DOHH2 (cell line): Measurements from ENCODE around the gene G6PC3.

Experiments used
- H3F3A ChIP-seq: fragments of 200-600 bp; sonication (generic), shearing (Covaris generic); 2 replicates; pipeline ENCODE4 v1.6.0; 2016; ENCODE audit warnings: antibody characterized with exemption, mild to moderate bottlenecking; ENCODE audit not compliant: control insufficient read depth, insufficient read depth
- H3K27ac ChIP-seq: fragments of 200-600 bp; sonication (generic); 2 replicates; pipeline ENCODE4 v1.5.1; 2014; ENCODE audit warnings: low read depth, mild to moderate bottlenecking, low read length, moderate library complexity
- H3K27me3 ChIP-seq: fragments of 200-600 bp; sonication (generic); 2 replicates; pipeline ENCODE4 v1.6.1; 2014; ENCODE audit warnings: mild to moderate bottlenecking, low read length, mixed read lengths; ENCODE audit not compliant: control insufficient read depth
- H3K36me3 ChIP-seq: fragments of 200-600 bp; sonication (generic); 2 replicates; pipeline ENCODE4 v1.6.1; 2014; ENCODE audit warnings: mild to moderate bottlenecking, low read length, moderate library complexity, mixed read lengths; ENCODE audit not compliant: control insufficient read depth
- H3K4me1 ChIP-seq: fragments of 200-600 bp; sonication (generic); 2 replicates; pipeline ENCODE4 v1.6.1; 2014; ENCODE audit warnings: mild to moderate bottlenecking, low read length, mixed read lengths; ENCODE audit not compliant: control insufficient read depth
- H3K4me2 ChIP-seq: fragments of 200-600 bp; sonication (generic); 2 replicates; pipeline ENCODE4 v1.6.0; 2014; ENCODE audit warnings: mild to moderate bottlenecking, low read length, moderate library complexity
- H3K4me3 ChIP-seq: fragments of 200-600 bp; sonication (generic); 2 replicates; pipeline ENCODE4 v1.5.1; 2014; ENCODE audit warnings: mild to moderate bottlenecking, low read length, mixed read lengths
- H3K79me2 ChIP-seq: fragments of 200-600 bp; sonication (generic); 2 replicates; pipeline ENCODE4 v1.6.1; 2014; ENCODE audit warnings: mild to moderate bottlenecking, low read length, mixed read lengths; ENCODE audit not compliant: control insufficient read depth
- H3K9me2 ChIP-seq: fragments of 200-600 bp; sonication (generic); replicated peaks from 2 replicates; pipeline ENCODE4 v1.6.1; 2014; ENCODE audit warnings: mild to moderate bottlenecking, low read length, mixed read lengths; ENCODE audit not compliant: control insufficient read depth
- H3K9me3 ChIP-seq: fragments of 200-600 bp; sonication (generic); 2 replicates; pipeline ENCODE4 v1.6.1; 2014; ENCODE audit warnings: antibody characterized with exemption, low read length, mixed read lengths; ENCODE audit not compliant: control insufficient read depth, insufficient read depth
- H4K20me1 ChIP-seq: fragments of 200-600 bp; sonication (generic); 2 replicates; pipeline ENCODE4 v1.6.0; 2014; ENCODE audit warnings: low read depth, mild to moderate bottlenecking, antibody characterized with exemption, low read length, moderate library complexity; ENCODE audit not compliant: control insufficient read depth, insufficient read depth
- EZH2phosphoT487 ChIP-seq: fragments of 200-600 bp; sonication (generic); IDR thresholded peaks from 2 replicates; pipeline ENCODE4 v1.6.1; 2017; ENCODE audit warnings: borderline replicate concordance, mild to moderate bottlenecking, antibody characterized with exemption, low read length, moderate library complexity, mixed read lengths
- TF ChIP-seq, protein P1 (sequence below): fragments of 200-600 bp; sonication (generic); IDR thresholded peaks from one replicate; pipeline ENCODE4 v1.5.1; 2014; ENCODE audit warnings: antibody characterized with exemption, mild to moderate bottlenecking, low read depth, low read length; ENCODE audit not compliant: poor library complexity, severe bottlenecking

G6PC3 gene

DNA sequence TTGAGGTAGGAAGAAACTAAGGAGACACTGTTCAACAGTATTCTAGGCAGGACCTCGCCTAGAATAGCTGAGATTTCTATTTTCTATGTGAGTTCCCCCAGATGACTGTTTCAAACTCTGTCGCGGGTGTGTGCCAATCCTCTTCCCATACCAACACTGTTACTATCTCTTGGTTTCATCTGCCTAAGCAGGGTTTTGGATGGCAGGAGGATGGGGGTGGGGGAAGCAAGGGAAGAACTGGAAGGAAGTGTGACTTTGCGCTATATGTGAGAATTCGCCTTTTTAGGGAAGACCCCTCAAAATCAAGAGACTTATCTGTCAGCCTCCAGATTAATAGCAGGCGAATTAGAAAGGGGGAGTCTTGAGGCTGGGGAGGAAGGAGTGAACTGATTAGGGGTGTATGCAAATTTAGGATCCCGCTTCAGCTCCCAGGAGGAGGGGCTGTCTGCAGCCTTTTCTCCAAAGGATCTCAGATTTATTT, 521 bp upstream of the G6PC3 start:
- peak overlapping the region; percentile 88 for H3K27ac ChIP-seq
- no peaks in the 10 kb centered on the region for H4K20me1 ChIP-seq
- peaks cover 7% of the 10 kb centered on the region; the same call in 1 of the 2 replicates for H3F3A ChIP-seq

DNA sequence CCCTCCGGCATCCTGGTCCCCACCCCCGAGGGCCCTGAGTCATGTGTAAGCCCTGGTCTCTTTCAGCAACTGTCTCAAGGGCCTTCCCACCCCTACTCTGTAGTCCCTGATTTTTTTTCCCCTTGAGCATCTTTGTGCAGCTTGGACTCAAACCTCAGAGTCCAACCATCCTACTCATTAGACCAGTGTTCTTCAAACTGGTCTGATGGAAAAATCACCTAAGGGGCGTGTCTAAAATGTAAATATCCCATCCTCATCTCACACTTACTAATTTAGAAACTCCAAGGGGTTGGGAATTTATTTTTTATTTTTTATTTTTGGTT, 624 bp downstream of the G6PC3 start:
- peak overlapping the region; percentile 98 for H3K4me3 ChIP-seq
- H3K27ac ChIP-seq, result peak overlapping the region; percentile 88

More for the DNA sequence above, 521 bp upstream of the G6PC3 start:
- H3K4me2 ChIP-seq, result peak overlapping the region; percentile 99
- peaks cover 33% of the 10 kb centered on the region for H3K36me3 ChIP-seq
- H3K79me2 ChIP-seq, result peaks cover 55% of the 10 kb centered on the region
- H3K4me3 ChIP-seq, result peak overlapping the region; percentile 98
- no peaks in the 10 kb centered on the region for H3K9me2 ChIP-seq
- no peaks in the 10 kb centered on the region for H3K27me3 ChIP-seq
- no peaks in the 10 kb centered on the region for H3K9me3 ChIP-seq
- peaks cover 42% of the 10 kb centered on the region for H3K4me1 ChIP-seq
- no peak for TF ChIP-seq EZH2phosphoT487
- TF ChIP-seq, protein P1, sequence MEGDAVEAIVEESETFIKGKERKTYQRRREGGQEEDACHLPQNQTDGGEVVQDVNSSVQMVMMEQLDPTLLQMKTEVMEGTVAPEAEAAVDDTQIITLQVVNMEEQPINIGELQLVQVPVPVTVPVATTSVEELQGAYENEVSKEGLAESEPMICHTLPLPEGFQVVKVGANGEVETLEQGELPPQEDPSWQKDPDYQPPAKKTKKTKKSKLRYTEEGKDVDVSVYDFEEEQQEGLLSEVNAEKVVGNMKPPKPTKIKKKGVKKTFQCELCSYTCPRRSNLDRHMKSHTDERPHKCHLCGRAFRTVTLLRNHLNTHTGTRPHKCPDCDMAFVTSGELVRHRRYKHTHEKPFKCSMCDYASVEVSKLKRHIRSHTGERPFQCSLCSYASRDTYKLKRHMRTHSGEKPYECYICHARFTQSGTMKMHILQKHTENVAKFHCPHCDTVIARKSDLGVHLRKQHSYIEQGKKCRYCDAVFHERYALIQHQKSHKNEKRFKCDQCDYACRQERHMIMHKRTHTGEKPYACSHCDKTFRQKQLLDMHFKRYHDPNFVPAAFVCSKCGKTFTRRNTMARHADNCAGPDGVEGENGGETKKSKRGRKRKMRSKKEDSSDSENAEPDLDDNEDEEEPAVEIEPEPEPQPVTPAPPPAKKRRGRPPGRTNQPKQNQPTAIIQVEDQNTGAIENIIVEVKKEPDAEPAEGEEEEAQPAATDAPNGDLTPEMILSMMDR, result no peak

DNA sequence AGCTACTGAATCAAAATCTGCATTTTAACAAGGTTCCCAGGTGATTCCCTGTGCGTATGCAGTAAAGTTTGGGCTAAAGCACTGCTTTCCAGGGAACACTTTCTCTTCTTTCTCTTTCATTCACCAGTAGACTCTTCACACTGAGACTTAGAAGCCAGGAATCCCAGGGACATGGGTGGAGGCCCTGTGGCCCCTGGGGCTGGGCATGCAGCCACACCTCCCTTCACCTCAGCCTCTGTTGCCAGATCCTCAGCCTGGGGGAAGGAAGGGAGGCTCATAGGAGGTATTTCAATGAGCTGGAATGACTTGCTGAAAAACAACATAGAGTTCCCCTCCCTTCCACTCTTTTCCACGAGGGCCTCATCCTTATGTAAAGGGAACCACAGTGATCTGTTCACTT, 1.2 kb downstream of the G6PC3 start:
- Histone ChIP-seq H3K4me1 (peaks cover 36% of the 10 kb centered on the region), H3K79me2 (peaks cover 39% of the 10 kb centered on the region), H3K4me3 (peak overlapping the region; percentile 98), H3F3A (peaks cover 7% of the 10 kb centered on the region; the same call in 1 of the 2 replicates), H3K9me2 (no peaks in the 10 kb centered on the region), H3K36me3 (peaks cover 37% of the 10 kb centered on the region), H3K9me3 (no peaks in the 10 kb centered on the region), H4K20me1 (no peaks in the 10 kb centered on the region), H3K27me3 (no peaks in the 10 kb centered on the region), H3K27ac (peak overlapping the region; percentile 88; the same call in 1 of the 2 replicates), H3K4me2 (peak overlapping the region; percentile 99)
- TF ChIP-seq, protein P1, result no peak
- TF ChIP-seq EZH2phosphoT487, result no peak

More for the DNA sequence above, 624 bp downstream of the G6PC3 start:
- H3F3A ChIP-seq, result peaks cover 7% of the 10 kb centered on the region; the same call in 1 of the 2 replicates
- peak overlapping the region; percentile 99 for H3K4me2 ChIP-seq
- no peaks in the 10 kb centered on the region for H4K20me1 ChIP-seq
- peaks cover 36% of the 10 kb centered on the region for H3K4me1 ChIP-seq
- H3K36me3 ChIP-seq, result peaks cover 32% of the 10 kb centered on the region
- peaks cover 44% of the 10 kb centered on the region for H3K79me2 ChIP-seq
- H3K9me3 ChIP-seq, result no peaks in the 10 kb centered on the region
- no peak for TF ChIP-seq EZH2phosphoT487
- TF ChIP-seq, protein P1, result no peak
- no peaks in the 10 kb centered on the region for H3K9me2 ChIP-seq
- H3K27me3 ChIP-seq, result no peaks in the 10 kb centered on the region
